IMR-90 (cell line): ENCODE measurements around the gene GALNT9. TPM values are rescaled to one million over a fixed set of nuclear protein-coding genes. Genes with fewer than 3 reads are reported as not detected.
A peak's percentile ranks its signal among the peaks of the same experiment; 100 is the strongest.

ENCODE experiments used
- ATAC-seq: fragments of 200-7000 bp; cut with Tn5 transposase; 2 replicates; pipeline ENCODE4 v1.9.1; 2020; ENCODE audit warnings: low read depth, mild to moderate bottlenecking, moderate library complexity
- BruUV-seq: library from RNA; stranded (reverse); fragments of 400-500 nt; replicated peaks from 2 replicates; lab custom pipeline; 2021; lab: Mats Ljungman, UMichigan
- CTCF ChIA-PET: fragments of 300-600 bp; formaldehyde crosslinking; extraction: SDS; loops from one replicate; lab custom pipeline; 2021; ENCODE audit warnings: antibody characterized with exemption; lab: Yijun Ruan, JAX
- POLR2A ChIA-PET: fragments of 300-600 bp; sonication (Branson Sonifier 250); formaldehyde crosslinking; loops from one replicate; lab custom pipeline; 2022; ENCODE audit warnings: antibody characterized with exemption; ENCODE audit not compliant: unreplicated experiment; lab: Charles Lee
- DNase-seq: peaks from one replicate; pipeline ENCODE4 v3.0.0; 2013
- H2AFZ ChIP-seq: replicated peaks from 2 replicates; pipeline ENCODE3; 2013; ENCODE audit warnings: low read length, mild to moderate bottlenecking; ENCODE audit not compliant: poor library complexity
- H2AK5ac ChIP-seq: 2 replicates; pipeline ENCODE4 v1.6.1; 2013; ENCODE audit warnings: low read depth, low read length, inconsistent platforms
- H2AK9ac ChIP-seq: replicated peaks from 2 replicates; pipeline ENCODE3; 2013; ENCODE audit warnings: mild to moderate bottlenecking, low read depth, low read length, moderate library complexity; ENCODE audit not compliant: poor library complexity
- H2BK120ac ChIP-seq: 2 replicates; pipeline ENCODE4 v1.6.1; 2013; ENCODE audit warnings: low read depth, low read length, inconsistent platforms
- H2BK15ac ChIP-seq: 3 replicates; pipeline ENCODE4 v1.6.1; 2013; ENCODE audit warnings: low read depth, low read length, inconsistent platforms
- H2BK20ac ChIP-seq: 2 replicates; pipeline ENCODE4 v1.6.1; 2013; ENCODE audit warnings: low read depth, mild to moderate bottlenecking, inconsistent platforms, low read length, moderate library complexity
- H2BK5ac ChIP-seq: 2 replicates; pipeline ENCODE4 v1.6.1; 2013; ENCODE audit warnings: mild to moderate bottlenecking, low read depth, low read length, inconsistent platforms; ENCODE audit not compliant: poor library complexity, severe bottlenecking
- H3K14ac ChIP-seq: replicated peaks from 2 replicates; pipeline ENCODE4 v1.6.1; 2013; ENCODE audit warnings: low read depth, low read length, inconsistent platforms
- H3K18ac ChIP-seq: 2 replicates; pipeline ENCODE4 v1.6.1; 2013; ENCODE audit warnings: low read depth, low read length, control low read depth
- H3K23ac ChIP-seq: 2 replicates; pipeline ENCODE4 v1.6.1; 2013; ENCODE audit warnings: low read depth, low read length, inconsistent platforms
- H3K27ac ChIP-seq: 2 replicates; pipeline ENCODE4 v1.5.1; 2013; ENCODE audit warnings: mild to moderate bottlenecking, control low read depth, low read length; ENCODE audit not compliant: insufficient read depth
- H3K27me3 ChIP-seq: 2 replicates; pipeline ENCODE4 v1.6.1; 2013; ENCODE audit warnings: low read length; ENCODE audit not compliant: control insufficient read depth, insufficient read depth
- H3K36me3 ChIP-seq: 2 replicates; pipeline ENCODE4 v1.6.1; 2013; ENCODE audit warnings: low read length, mixed read lengths; ENCODE audit not compliant: control insufficient read depth, insufficient read depth
- H3K4ac ChIP-seq: 2 replicates; pipeline ENCODE4 v1.6.1; 2013; ENCODE audit warnings: low read depth, low read length, inconsistent platforms
- H3K4me1 ChIP-seq: 2 replicates; pipeline ENCODE4 v1.6.1; 2013; ENCODE audit warnings: low read length, mixed read lengths; ENCODE audit not compliant: control insufficient read depth, insufficient read depth
- H3K4me2 ChIP-seq: 2 replicates; pipeline ENCODE4 v1.6.1; 2013; ENCODE audit warnings: low read depth, mild to moderate bottlenecking, control low read depth, low read length, moderate library complexity
- H3K4me3 ChIP-seq: 2 replicates; pipeline ENCODE4 v1.5.1; 2013; ENCODE audit warnings: low read depth, mild to moderate bottlenecking, control low read depth, low read length, moderate library complexity; ENCODE audit not compliant: insufficient read depth
- H3K56ac ChIP-seq: 2 replicates; pipeline ENCODE4 v1.6.1; 2013; ENCODE audit warnings: low read length, inconsistent platforms; ENCODE audit not compliant: insufficient read depth; ENCODE audit errors: extremely low read depth
- H3K79me1 ChIP-seq, 2 experiments: 2 replicates each; pipeline ENCODE4 v1.6.1; 2013; ENCODE audit warnings: low read length in 2 of 2, inconsistent platforms in 1 of 2, low read depth in 1 of 2
- H3K9ac ChIP-seq: 2 replicates; pipeline ENCODE4 v1.6.1; 2013; ENCODE audit warnings: low read depth, low read length, control low read depth
- H3K9me1 ChIP-seq: 2 replicates; pipeline ENCODE4 v1.6.1; 2013; ENCODE audit warnings: low read length, inconsistent platforms; ENCODE audit not compliant: insufficient read depth
- H3K9me3 ChIP-seq: 2 replicates; pipeline ENCODE4 v1.6.1; 2013; ENCODE audit warnings: low read length; ENCODE audit not compliant: control insufficient read depth, insufficient read depth
- H4K20me1 ChIP-seq: 2 replicates; pipeline ENCODE4 v1.6.1; 2013; ENCODE audit warnings: low read length, inconsistent platforms; ENCODE audit not compliant: insufficient read depth
- H4K5ac ChIP-seq: 2 replicates; pipeline ENCODE4 v1.6.1; 2013; ENCODE audit warnings: mild to moderate bottlenecking, low read depth, low read length, control low read depth
- H4K8ac ChIP-seq, 2 experiments: 2 replicates each; pipeline ENCODE4 v1.6.1; 2013; ENCODE audit warnings: low read depth in 2 of 2, low read length in 2 of 2, control low read depth in 1 of 2, inconsistent platforms in 1 of 2
- H4K91ac ChIP-seq: 2 replicates; pipeline ENCODE4 v1.6.1; 2013; ENCODE audit warnings: low read depth, low read length, inconsistent platforms; ENCODE audit not compliant: insufficient read depth
- BHLHE40 ChIP-seq: fragments of 150-350 bp; IDR thresholded peaks from 2 replicates; pipeline ENCODE4 v1.6.1; 2016; ENCODE audit warnings: mild to moderate bottlenecking, low read depth, low read length
- SMC3 ChIP-seq: fragments of 150-350 bp; IDR thresholded peaks from 2 replicates; pipeline ENCODE4 v1.6.1; 2016; ENCODE audit warnings: low read depth, mild to moderate bottlenecking, antibody characterized with exemption, low read length, moderate library complexity
- WGBS, 2 experiments: methylation state at CpG; one replicate each; pipeline versions ENCODE4 v1.1.5 to v1.1.7; 2013; ENCODE audit warnings: missing lambda C conversion rate in 2 of 2; ENCODE audit not compliant: insufficient read length in 1 of 2; ENCODE audit errors: extremely low coverage in 2 of 2; 5-methylcytosine and 5-hydroxymethylcytosine counted together
- dilution Hi-C: fragments of 300-500 bp; cut with HindIII; formaldehyde crosslinking; loops from one replicate; pipeline ENCODE4 v1.14.3; 2018; ENCODE audit warnings: low sequenced_read_pairs; ENCODE audit not compliant: unreplicated experiment
- in situ Hi-C: fragments of 300-500 bp; cut with MboI; formaldehyde crosslinking; loops from 3 replicates; pipeline ENCODE4 v1.14.3; 2019; ENCODE audit warnings: low sequenced_read_pairs, inconsistent platforms, mixed read lengths
- intact Hi-C: fragments of 100-400 bp; cut with micrococcal nuclease; formaldehyde crosslinking; loops from 2 replicates; pipeline ENCODE4 v1.10.0; 2022
- polyA plus RNA-seq, 3 experiments: library from polyadenylated mRNA; depleted of rRNA; stranded (reverse); fragments of >200 nt; gene quantifications; 2 replicates each; pipeline ENCODE4 v1.2.3, GENCODE V29; 2012; ENCODE audit warnings: low replicate concordance in 1 of 3
- total RNA-seq: library from RNA; depleted of rRNA; stranded (reverse); fragments of >200 nt; gene quantifications from 2 replicates; pipeline ENCODE4 v1.2.3, GENCODE V29; 2012

GALNT9 gene
- total and polyA plus RNA-seq, 2 of the 4 experiments (the other 2 are of a cell fraction) = under 0.01 to 0.12 TPM

- no peak overlapping the region for H2BK20ac ChIP-seq
- ChIA-PET CTCF (no interaction called here), POLR2A (no interaction called here)
- H3K9me1 ChIP-seq = no peaks in the 10 kb centered on the region
- peaks cover 11% of the 10 kb centered on the region; the same call in 1 of the 2 replicates for H3K27me3 ChIP-seq
- no peaks in the 10 kb centered on the region for H3K4me1 ChIP-seq
- no peak overlapping the region for H3K4me3 ChIP-seq
- dilution Hi-C loops (no loop called here), in situ Hi-C loops (no loop called here), intact Hi-C loops (no loop called here)
- no peak overlapping the region for H4K91ac ChIP-seq
- H3K23ac ChIP-seq = no peak overlapping the region
- no peak overlapping the region for H4K8ac ChIP-seq
- no peaks in the 10 kb centered on the region for H3K36me3 ChIP-seq
- BruUV-seq = no TSS peak
- DNase-seq (peak; percentile 8), ATAC-seq (no peak)
- no peak overlapping the region for H3K14ac ChIP-seq
- TF ChIP-seq BHLHE40 (peak; percentile 46; the same call in 1 of the 2 replicates), SMC3 (no peak)
- H2BK15ac ChIP-seq = no peak overlapping the region
- H2AK5ac ChIP-seq = no peak overlapping the region
- peak overlapping the region; percentile 3 for H2AFZ ChIP-seq
- no peak overlapping the region for H3K56ac ChIP-seq
- H4K20me1 ChIP-seq = no peaks in the 10 kb centered on the region
- H2BK120ac ChIP-seq = no peak overlapping the region
- no peak overlapping the region for H3K9ac ChIP-seq
- H2BK5ac ChIP-seq = no peak overlapping the region
- H3K18ac ChIP-seq = no peak overlapping the region
- H2AK9ac ChIP-seq = no peak overlapping the region
- no peak overlapping the region for H3K4me2 ChIP-seq
- no peak overlapping the region for H3K4ac ChIP-seq
- H4K5ac ChIP-seq = no peak overlapping the region
- no peaks in the 10 kb centered on the region for H3K79me1 ChIP-seq
- no peaks in the 10 kb centered on the region for H3K9me3 ChIP-seq
- 62% methylated on average over 8 of the region's 28 CpGs; no CpG with 5 or more reads in 1 of the 2 experiments for WGBS, 2 experiments
- no peak overlapping the region for H3K27ac ChIP-seq
Observed at GRCh38 chr12:132324841-132325732, 4.3 kb downstream of the GALNT9 start.
